MM.1S (cell line): ENCODE results near the gene YJEFN3.

ENCODE experiments used
- DNase-seq: peaks from one replicate; pipeline ENCODE4 v3.0.0-alpha.2; 2015
- H2AFZ ChIP-seq: fragments of 300-600 bp; sonication (generic); 2 replicates; pipeline ENCODE4 v1.6.0; 2016; ENCODE audit warnings: antibody characterized with exemption, low read length
- H3F3A ChIP-seq: fragments of 300-600 bp; sonication (generic); 2 replicates; pipeline ENCODE4 v1.6.1; 2016; ENCODE audit warnings: mild to moderate bottlenecking, antibody characterized with exemption, low read length, moderate library complexity, mixed read lengths; ENCODE audit not compliant: insufficient read depth
- H3K27ac ChIP-seq: fragments of 300-600 bp; sonication (generic); 2 replicates; pipeline ENCODE4 v1.5.1; 2016; ENCODE audit warnings: mild to moderate bottlenecking, low read length
- H3K27me3 ChIP-seq: fragments of 300-600 bp; sonication (generic); replicated peaks from 2 replicates; pipeline ENCODE4 v1.6.0; 2016; ENCODE audit warnings: low read length; ENCODE audit not compliant: insufficient read depth
- H3K36me3 ChIP-seq: fragments of 300-600 bp; sonication (generic); replicated peaks from 2 replicates; pipeline ENCODE4 v1.6.1; 2016; ENCODE audit warnings: mild to moderate bottlenecking, low read length, mixed read lengths; ENCODE audit not compliant: insufficient read depth
- H3K4me1 ChIP-seq: fragments of 300-600 bp; sonication (generic); 2 replicates; pipeline ENCODE4 v1.6.1; 2016; ENCODE audit warnings: low read length, mixed read lengths
- H3K4me2 ChIP-seq: fragments of 300-600 bp; sonication (generic); 2 replicates; pipeline ENCODE4 v1.6.0; 2016; ENCODE audit warnings: low read depth, low read length
- H3K4me3 ChIP-seq: fragments of 300-600 bp; sonication (generic); 2 replicates; pipeline ENCODE4 v1.5.1; 2016; ENCODE audit warnings: low read length, mixed read lengths
- H3K79me2 ChIP-seq: fragments of 300-600 bp; sonication (generic); 2 replicates; pipeline ENCODE4 v1.6.1; 2016; ENCODE audit warnings: mixed run types, low read length, mixed read lengths
- H3K9ac ChIP-seq: fragments of 300-600 bp; sonication (generic); 2 replicates; pipeline ENCODE4 v1.6.1; 2016; ENCODE audit warnings: low read length, mixed read lengths
- H3K9me2 ChIP-seq: fragments of 300-600 bp; sonication (generic); replicated peaks from 2 replicates; pipeline ENCODE4 v1.6.1; 2016; ENCODE audit warnings: mild to moderate bottlenecking, low read length, mixed read lengths; ENCODE audit not compliant: insufficient read depth
- H3K9me3 ChIP-seq: fragments of 300-600 bp; sonication (generic); replicated peaks from 2 replicates; pipeline ENCODE4 v1.6.1; 2016; ENCODE audit warnings: mild to moderate bottlenecking, low read length, mixed read lengths; ENCODE audit not compliant: insufficient read depth
- H4K20me1 ChIP-seq: fragments of 300-600 bp; sonication (generic); 2 replicates; pipeline ENCODE4 v1.6.1; 2016; ENCODE audit warnings: mild to moderate bottlenecking, low read length, moderate library complexity, mixed read lengths; ENCODE audit not compliant: insufficient read depth
- EZH2 ChIP-seq: fragments of 300-600 bp; sonication (generic); optimal IDR thresholded peaks from 2 replicates; pipeline ENCODE3; 2017; ENCODE audit warnings: low read depth, mild to moderate bottlenecking, antibody characterized with exemption, low read length, mixed read lengths
- EZH2phosphoT487 ChIP-seq: fragments of 300-600 bp; sonication (generic); IDR thresholded peaks from 2 replicates; pipeline ENCODE4 v1.6.1; 2018; ENCODE audit warnings: antibody characterized with exemption, low read length
- TF ChIP-seq, protein P1 (sequence below): fragments of 300-600 bp; sonication (generic); IDR thresholded peaks from 2 replicates; pipeline ENCODE4 v1.5.1; 2016; ENCODE audit warnings: antibody characterized with exemption, low read length, mixed read lengths

The YJEFN3 gene

GRCh38 chr19:19563348-19563848, 34.7 kb downstream of the YJEFN3 start:
- H3K4me3 ChIP-seq: no peak overlapping the region
- H3K9me3 ChIP-seq: no peaks in the 10 kb centered on the region
- no peaks in the 10 kb centered on the region for H4K20me1 ChIP-seq
- no peaks in the 10 kb centered on the region for H3K4me1 ChIP-seq
- H3K9ac ChIP-seq: no peak overlapping the region
- H3K4me2 ChIP-seq: no peak overlapping the region
- H3K79me2 ChIP-seq: no peaks in the 10 kb centered on the region
- no peak overlapping the region for H2AFZ ChIP-seq
- no peak overlapping the region for H3K27ac ChIP-seq
- no peaks in the 10 kb centered on the region for H3F3A ChIP-seq
- no peaks in the 10 kb centered on the region for H3K9me2 ChIP-seq
- peaks cover 15% of the 10 kb centered on the region for H3K27me3 ChIP-seq
- no peaks in the 10 kb centered on the region for H3K36me3 ChIP-seq
- no peak for DNase-seq
- TF ChIP-seq, protein P1, sequence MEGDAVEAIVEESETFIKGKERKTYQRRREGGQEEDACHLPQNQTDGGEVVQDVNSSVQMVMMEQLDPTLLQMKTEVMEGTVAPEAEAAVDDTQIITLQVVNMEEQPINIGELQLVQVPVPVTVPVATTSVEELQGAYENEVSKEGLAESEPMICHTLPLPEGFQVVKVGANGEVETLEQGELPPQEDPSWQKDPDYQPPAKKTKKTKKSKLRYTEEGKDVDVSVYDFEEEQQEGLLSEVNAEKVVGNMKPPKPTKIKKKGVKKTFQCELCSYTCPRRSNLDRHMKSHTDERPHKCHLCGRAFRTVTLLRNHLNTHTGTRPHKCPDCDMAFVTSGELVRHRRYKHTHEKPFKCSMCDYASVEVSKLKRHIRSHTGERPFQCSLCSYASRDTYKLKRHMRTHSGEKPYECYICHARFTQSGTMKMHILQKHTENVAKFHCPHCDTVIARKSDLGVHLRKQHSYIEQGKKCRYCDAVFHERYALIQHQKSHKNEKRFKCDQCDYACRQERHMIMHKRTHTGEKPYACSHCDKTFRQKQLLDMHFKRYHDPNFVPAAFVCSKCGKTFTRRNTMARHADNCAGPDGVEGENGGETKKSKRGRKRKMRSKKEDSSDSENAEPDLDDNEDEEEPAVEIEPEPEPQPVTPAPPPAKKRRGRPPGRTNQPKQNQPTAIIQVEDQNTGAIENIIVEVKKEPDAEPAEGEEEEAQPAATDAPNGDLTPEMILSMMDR: no peak
- no peak for TF ChIP-seq EZH2phosphoT487
- no peak for TF ChIP-seq EZH2

GRCh38 chr19:19566306-19566705, 37.6 kb downstream of the YJEFN3 start:
- DNase-seq: no peak
- Histone ChIP-seq H3K79me2 (no peaks in the 10 kb centered on the region), H3F3A (no peaks in the 10 kb centered on the region), H4K20me1 (no peaks in the 10 kb centered on the region), H3K27ac (no peak overlapping the region), H3K27me3 (peaks cover 9% of the 10 kb centered on the region), H3K4me2 (no peak overlapping the region), H3K4me3 (no peak overlapping the region), H3K9me2 (no peaks in the 10 kb centered on the region), H3K9me3 (no peaks in the 10 kb centered on the region), H3K9ac (no peak overlapping the region), H3K36me3 (no peaks in the 10 kb centered on the region), H2AFZ (no peak overlapping the region), H3K4me1 (no peaks in the 10 kb centered on the region)
- TF ChIP-seq, protein P1: no peak
- TF ChIP-seq EZH2 (no peak), EZH2phosphoT487 (no peak)

GRCh38 chr19:19567391-19567790, 38.7 kb downstream of the YJEFN3 start:
- Histone ChIP-seq H3K9me2 (no peaks in the 10 kb centered on the region), H3K4me2 (no peak overlapping the region), H3K9me3 (no peaks in the 10 kb centered on the region), H3K36me3 (no peaks in the 10 kb centered on the region), H3K9ac (no peak overlapping the region), H4K20me1 (no peaks in the 10 kb centered on the region), H3F3A (no peaks in the 10 kb centered on the region), H3K79me2 (no peaks in the 10 kb centered on the region), H3K4me3 (no peak overlapping the region), H2AFZ (no peak overlapping the region), H3K27ac (no peak overlapping the region), H3K4me1 (no peaks in the 10 kb centered on the region), H3K27me3 (no peaks in the 10 kb centered on the region)
- no peak for DNase-seq
- TF ChIP-seq, protein P1: no peak
- TF ChIP-seq EZH2phosphoT487 (no peak), EZH2 (no peak)
